Limb (tissue), 2 donors: Measurements from ENCODE around the gene ARHGAP10.
A peak's percentile ranks its signal among the peaks of the same experiment; 100 is the strongest.

ENCODE experiments used
- DNase-seq, 2 donors: peaks; one replicate each; pipeline ENCODE4 v3.0.0-alpha.2; 2016; ENCODE audit errors: extremely low spot score in 2 of 2

Gene ARHGAP10

GRCh38 chr4:147824884-147825283, 93.0 kb downstream of the ARHGAP10 start:
- DNase-seq: no peak

- DNase-seq: no peak
Observed at GRCh38 chr4:147825451-147826287, 93.8 kb downstream of the ARHGAP10 start.

DNA sequence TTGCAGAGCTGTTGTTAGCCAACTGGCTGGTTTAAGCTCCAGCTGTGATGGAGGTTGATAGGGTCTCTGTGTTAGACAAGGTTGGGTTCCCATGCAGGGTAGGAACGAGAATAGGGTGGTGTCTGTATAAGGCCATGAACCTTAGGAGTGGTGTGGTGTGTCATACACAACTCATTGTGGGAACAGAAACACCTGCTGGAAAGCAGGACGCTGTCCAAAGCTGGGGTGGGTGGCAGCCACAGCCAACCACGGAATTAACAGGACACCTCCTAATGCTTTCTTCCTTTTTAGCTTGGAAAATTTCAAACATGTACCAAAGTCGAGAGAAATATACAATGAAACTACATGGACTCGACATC, 94.4 kb downstream of the ARHGAP10 start:
- no peak for DNase-seq

- DNase-seq: no peak
Observed at GRCh38 chr4:147828331-147828905, 96.5 kb downstream of the ARHGAP10 start.

- DNase-seq: no peak
Observed at GRCh38 chr4:147829401-147830101, 97.7 kb downstream of the ARHGAP10 start.

DNA sequence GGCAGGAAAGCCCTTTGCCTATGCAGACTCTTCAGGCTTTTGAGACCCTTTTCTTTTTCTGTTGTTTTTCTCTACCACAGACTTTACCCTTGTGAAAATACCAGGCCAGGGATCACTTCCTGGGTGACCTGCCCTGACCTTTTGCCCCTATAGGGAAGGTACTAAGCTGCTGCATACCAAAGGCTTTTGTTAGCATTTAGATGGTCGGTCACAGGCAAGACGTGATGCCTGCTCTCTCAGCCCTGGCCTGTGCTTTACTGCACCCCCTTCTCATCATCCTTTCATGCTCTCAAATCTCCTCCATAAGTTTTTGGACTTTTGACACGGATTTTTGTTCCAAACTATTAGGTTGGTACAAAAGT, 98.2 kb downstream of the ARHGAP10 start:
- DNase-seq: no peak

DNA sequence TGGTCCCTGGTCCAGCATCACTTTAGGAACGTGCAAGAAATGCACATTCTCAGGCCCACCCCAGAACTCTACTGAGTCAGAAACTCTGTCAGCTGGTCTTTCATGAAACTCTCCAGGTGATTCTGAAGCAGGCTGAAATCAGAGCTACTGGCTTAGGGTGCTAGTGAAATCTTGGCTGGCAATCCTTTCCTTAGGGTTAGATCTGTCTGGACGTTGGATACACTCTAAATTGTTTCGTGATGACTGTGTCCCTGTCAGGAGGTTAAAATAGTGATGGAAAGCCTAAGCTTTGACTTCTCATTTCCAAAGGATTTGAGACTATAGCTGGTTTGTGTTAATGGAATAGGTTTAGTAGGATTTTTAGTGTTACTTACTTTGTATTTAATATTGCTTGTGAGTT, 99.1 kb downstream of the ARHGAP10 start:
- DNase-seq: no peak

DNA sequence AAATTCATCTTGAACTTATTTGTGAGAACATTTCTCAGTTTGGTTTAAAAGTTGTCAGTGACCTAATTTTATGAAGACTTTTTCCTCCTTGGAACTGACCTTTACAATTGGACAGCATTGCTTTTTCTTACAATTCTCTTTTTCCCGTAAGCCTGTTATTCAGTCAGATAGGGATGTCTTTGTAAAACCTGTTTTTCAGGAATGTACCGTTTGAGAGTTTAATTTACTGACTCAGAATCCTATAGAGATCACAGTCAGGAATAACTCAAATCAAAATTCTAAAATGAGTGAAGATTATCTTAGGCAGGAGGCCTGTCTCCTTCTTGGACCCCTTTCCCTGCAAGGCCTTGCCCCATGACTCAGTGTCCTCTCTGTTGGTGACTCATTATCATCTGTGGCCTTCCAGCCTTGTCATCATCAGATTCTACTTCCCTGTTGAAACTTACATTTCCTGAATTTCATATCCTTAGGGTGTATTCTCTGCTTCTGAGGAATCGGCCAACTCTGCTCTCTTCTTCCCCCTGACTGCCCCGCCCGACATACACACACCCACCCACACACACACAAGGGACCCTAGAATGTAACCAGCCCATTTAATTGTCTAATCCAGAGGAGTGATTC, 99.8 kb downstream of the ARHGAP10 start:
- DNase-seq: peak in 1 of 2 donors; percentile 37

- DNase-seq: no peak
Observed at GRCh38 chr4:147833254-147833653, 101.4 kb downstream of the ARHGAP10 start.

GRCh38 chr4:147833741-147834140, 101.9 kb downstream of the ARHGAP10 start:
- DNase-seq: no peak

- no peak for DNase-seq
Observed at GRCh38 chr4:147834480-147834879, 102.6 kb downstream of the ARHGAP10 start.

GRCh38 chr4:147836807-147837206, 104.9 kb downstream of the ARHGAP10 start:
- DNase-seq: no peak

GRCh38 chr4:147837435-147837834, 105.5 kb downstream of the ARHGAP10 start:
- no peak for DNase-seq

GRCh38 chr4:147837854-147838253, 106.0 kb downstream of the ARHGAP10 start:
- no peak for DNase-seq

GRCh38 chr4:147839200-147839599, 107.3 kb downstream of the ARHGAP10 start:
- no peak for DNase-seq

- DNase-seq: no peak
Observed at GRCh38 chr4:147839663-147840062, 107.8 kb downstream of the ARHGAP10 start.

DNA sequence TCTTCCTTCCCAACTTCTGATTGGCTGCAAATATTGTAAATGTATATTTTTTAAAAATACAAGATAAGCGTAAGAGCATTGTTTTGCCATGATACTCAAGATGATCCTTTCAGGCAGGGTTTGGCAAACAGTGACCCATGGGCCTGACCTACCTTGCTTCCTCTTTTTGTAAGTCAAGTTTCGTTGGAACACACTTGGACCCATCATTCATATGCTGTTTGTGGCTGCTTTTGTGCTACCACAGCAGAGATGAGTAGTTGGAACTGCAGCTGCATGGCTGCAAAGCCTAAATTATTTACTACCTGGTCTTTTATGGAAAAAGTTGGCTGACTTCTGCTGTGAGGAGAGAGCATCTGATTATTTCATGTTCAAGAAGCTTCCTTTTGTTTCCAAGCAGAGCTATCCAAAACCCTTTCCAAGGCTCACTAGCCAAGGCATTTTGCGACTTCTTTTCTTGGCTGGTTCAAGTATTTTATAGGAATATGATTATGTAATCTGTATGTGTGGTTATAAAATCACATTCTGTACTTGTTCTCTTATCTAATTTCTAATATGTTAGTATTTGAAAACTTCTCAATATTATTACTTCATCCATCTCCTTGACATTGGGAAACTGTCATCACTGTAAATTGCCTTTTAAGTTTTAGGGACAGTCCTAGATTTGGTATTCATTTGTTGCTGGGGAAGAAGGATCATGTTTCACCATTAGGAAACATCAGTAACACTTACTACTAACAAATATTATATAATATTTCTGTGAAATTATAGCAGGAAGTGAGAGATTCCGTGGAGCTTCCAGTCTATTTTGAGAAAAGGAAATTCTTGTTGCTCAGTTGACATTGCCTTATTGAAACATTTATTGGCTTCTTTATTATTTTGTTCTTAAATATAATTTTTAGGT, 109.2 kb downstream of the ARHGAP10 start:
- no peak for DNase-seq

- DNase-seq: no peak
Observed at GRCh38 chr4:147842573-147842972, 110.7 kb downstream of the ARHGAP10 start.

DNA sequence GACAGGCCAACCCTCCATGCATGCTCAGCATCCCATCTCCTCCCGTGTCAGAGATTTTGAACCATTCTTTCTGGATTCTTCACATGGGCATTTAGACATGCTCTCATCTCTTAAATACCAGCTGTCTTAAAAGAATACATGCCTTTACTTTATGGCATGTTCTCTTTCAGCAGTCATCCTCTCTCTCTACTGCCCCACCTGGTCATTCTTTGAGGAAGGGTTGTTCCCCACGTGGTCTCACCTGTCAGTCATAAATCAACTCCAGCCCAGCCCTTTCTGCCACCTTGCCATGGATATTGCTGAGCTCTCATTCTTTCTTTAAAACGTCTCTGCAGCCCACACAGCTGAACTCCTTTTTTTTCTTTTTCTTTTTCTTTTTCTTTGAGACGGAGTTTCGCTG, 111.3 kb downstream of the ARHGAP10 start:
- no peak for DNase-seq

GRCh38 chr4:147844781-147845180, 112.9 kb downstream of the ARHGAP10 start:
- no peak for DNase-seq
